ENCODE results near the gene PIK3CB. TPM values are rescaled to one million over a fixed set of nuclear protein-coding genes. Genes with fewer than 3 reads are reported as not detected.

PIK3CB gene
- total RNA-seq, 1 experiment from 2014 or later: 35.6 TPM

GRCh38 chr3:138769616-138770015, 65.1 kb downstream of the PIK3CB start:
- Histone ChIP-seq H2BK5ac (ENCODE audit: insufficient read length, low read length) (no peak overlapping the region), H3K27me3 (ENCODE audit: insufficient read depth, low read length) (no peaks in the 10 kb centered on the region), H2AK5ac (ENCODE audit: insufficient read length, low read length) (no peak overlapping the region), H3K56ac (ENCODE audit: insufficient read length, low read depth, low read length) (no peak overlapping the region), H2BK15ac (ENCODE audit: low read depth, low read length) (no peak overlapping the region), H3K4ac (ENCODE audit: low read depth, low read length) (no peak overlapping the region), H4K20me1 (ENCODE audit: control insufficient read depth, insufficient read depth, insufficient read length) (no peaks in the 10 kb centered on the region), H2BK120ac (ENCODE audit: low read depth, low read length, poor library complexity, severe bottlenecking) (no peak overlapping the region), H2AFZ (ENCODE audit: low read length) (no peak overlapping the region), H3T11ph (ENCODE audit: low read length) (no peak overlapping the region), H4K8ac (replicated peaks; ENCODE audit: insufficient read length, low read depth, low read length) (no peak overlapping the region), H3K4me2 (ENCODE audit: insufficient read depth, insufficient read length, low read length) (no peak overlapping the region), H2BK12ac (ENCODE audit: insufficient read length, low read depth, low read length) (no peak overlapping the region), H3K79me2 (ENCODE audit: insufficient read depth, low read length) (no peaks in the 10 kb centered on the region; the same call in 1 of the 2 replicates), H3K18ac (ENCODE audit: insufficient read length, low read depth, low read length) (no peak overlapping the region), H3K4me1 (ENCODE audit: insufficient read depth, low read length) (no peaks in the 10 kb centered on the region), H3K23ac (ENCODE audit: insufficient read length, low read depth, low read length) (no peak overlapping the region), H4K5ac (ENCODE audit: insufficient read length, low read depth, low read length) (no peak overlapping the region), H3K9me3 (ENCODE audit: control insufficient read depth, low read depth, low read length) (peaks cover 23% of the 10 kb centered on the region), H3K14ac (ENCODE audit: insufficient read depth, low read length) (no peak overlapping the region), H3K9ac (ENCODE audit: extremely low read depth, insufficient read length, low read length) (no peak overlapping the region), H2BK20ac (ENCODE audit: low read depth, low read length, poor library complexity, severe bottlenecking) (no peak overlapping the region), H4K91ac (ENCODE audit: insufficient read length, low read depth, low read length) (no peak overlapping the region), H3K27ac (ENCODE audit: insufficient read length, low read depth, low read length) (no peak overlapping the region), H3K23me2 (ENCODE audit: insufficient read length, low read depth, low read length, poor library complexity, severe bottlenecking) (no peaks in the 10 kb centered on the region), H3K79me1 (ENCODE audit: insufficient read depth, low read depth, low read length, poor library complexity, severe bottlenecking) (peaks cover 3% of the 10 kb centered on the region)
- H3K27ac Mint-ChIP-seq: no peak overlapping the region
- no peaks in the 10 kb centered on the region for H3K27me3 Mint-ChIP-seq (ENCODE audit: low read depth)
- TF ChIP-seq, protein P1, sequence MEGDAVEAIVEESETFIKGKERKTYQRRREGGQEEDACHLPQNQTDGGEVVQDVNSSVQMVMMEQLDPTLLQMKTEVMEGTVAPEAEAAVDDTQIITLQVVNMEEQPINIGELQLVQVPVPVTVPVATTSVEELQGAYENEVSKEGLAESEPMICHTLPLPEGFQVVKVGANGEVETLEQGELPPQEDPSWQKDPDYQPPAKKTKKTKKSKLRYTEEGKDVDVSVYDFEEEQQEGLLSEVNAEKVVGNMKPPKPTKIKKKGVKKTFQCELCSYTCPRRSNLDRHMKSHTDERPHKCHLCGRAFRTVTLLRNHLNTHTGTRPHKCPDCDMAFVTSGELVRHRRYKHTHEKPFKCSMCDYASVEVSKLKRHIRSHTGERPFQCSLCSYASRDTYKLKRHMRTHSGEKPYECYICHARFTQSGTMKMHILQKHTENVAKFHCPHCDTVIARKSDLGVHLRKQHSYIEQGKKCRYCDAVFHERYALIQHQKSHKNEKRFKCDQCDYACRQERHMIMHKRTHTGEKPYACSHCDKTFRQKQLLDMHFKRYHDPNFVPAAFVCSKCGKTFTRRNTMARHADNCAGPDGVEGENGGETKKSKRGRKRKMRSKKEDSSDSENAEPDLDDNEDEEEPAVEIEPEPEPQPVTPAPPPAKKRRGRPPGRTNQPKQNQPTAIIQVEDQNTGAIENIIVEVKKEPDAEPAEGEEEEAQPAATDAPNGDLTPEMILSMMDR (conservative IDR thresholded peaks at IDR 0.05): no peak
- no peak overlapping the region for H3K4me3 Mint-ChIP-seq
- peaks cover 30 to 31% of the 10 kb centered on the region in 2 experiments for H3K9me3 Mint-ChIP-seq
- peaks cover 0 to 2% of the 10 kb centered on the region in 2 experiments; a peak in 1 of 4 replicates for H3K4me1 Mint-ChIP-seq
- H3K36me3 Mint-ChIP-seq (ENCODE audit: insufficient read depth in 1 of 3, low read depth in 3 of 3): peaks cover 35 to 41% (median 39%) of the 10 kb centered on the region in 3 experiments
- DNase-seq: no peak
